Measurements from ENCODE around the gene MYLK. TPM values are rescaled to one million over a fixed set of nuclear protein-coding genes. Genes with fewer than 3 reads are reported as not detected.
"Not testable (repeated sequence)": the region's sequence is repeated elsewhere in the genome, so short reads cannot be mapped to it uniquely, and the experiment has no call there.

The MYLK gene
- total RNA-seq, 4 donors from 2014 or later = 32.0 to 81.2 (median 61.5) TPM

DNA sequence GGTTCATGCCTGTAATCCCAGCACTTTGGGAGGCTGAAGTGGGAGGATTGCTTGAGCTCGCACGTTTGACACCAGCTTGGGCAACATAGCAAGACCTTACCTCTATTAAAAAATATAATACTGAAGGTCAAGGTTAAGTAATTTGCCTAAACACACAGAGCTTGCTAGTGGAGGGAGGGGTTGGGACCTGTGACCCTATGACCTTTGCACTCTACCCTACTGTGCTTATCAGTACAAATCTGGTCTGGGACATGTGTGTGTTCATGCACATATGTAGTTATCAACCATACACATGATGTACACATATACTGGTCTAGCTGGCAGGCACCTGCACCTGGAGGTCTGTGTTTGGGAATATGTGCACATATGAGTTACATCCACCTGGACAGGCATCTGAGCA is 181.4 kb downstream of the MYLK start:
- Histone ChIP-seq H3K27ac (no peak overlapping the region), H3K36me3 (no peaks in the 10 kb centered on the region), H3K4me3 (no peak overlapping the region), H3K9me3 (no peaks in the 10 kb centered on the region), H3K27me3 (no peaks in the 10 kb centered on the region), H3K4me1 (peaks cover 0 to 16% (median 0%) of the 10 kb centered on the region in 4 donors)
- 79 to 92% methylated on average over 2 of the region's 2 CpGs for WGBS, 2 donors
- no peak for DNase-seq (ENCODE audit: low spot score in 2 of 2)
- no peak for TF ChIP-seq EP300 (IDR thresholded peaks at IDR 0.05)
- TF ChIP-seq POLR2A (IDR thresholded peaks at IDR 0.05) = no peak
- TF ChIP-seq, protein P1, sequence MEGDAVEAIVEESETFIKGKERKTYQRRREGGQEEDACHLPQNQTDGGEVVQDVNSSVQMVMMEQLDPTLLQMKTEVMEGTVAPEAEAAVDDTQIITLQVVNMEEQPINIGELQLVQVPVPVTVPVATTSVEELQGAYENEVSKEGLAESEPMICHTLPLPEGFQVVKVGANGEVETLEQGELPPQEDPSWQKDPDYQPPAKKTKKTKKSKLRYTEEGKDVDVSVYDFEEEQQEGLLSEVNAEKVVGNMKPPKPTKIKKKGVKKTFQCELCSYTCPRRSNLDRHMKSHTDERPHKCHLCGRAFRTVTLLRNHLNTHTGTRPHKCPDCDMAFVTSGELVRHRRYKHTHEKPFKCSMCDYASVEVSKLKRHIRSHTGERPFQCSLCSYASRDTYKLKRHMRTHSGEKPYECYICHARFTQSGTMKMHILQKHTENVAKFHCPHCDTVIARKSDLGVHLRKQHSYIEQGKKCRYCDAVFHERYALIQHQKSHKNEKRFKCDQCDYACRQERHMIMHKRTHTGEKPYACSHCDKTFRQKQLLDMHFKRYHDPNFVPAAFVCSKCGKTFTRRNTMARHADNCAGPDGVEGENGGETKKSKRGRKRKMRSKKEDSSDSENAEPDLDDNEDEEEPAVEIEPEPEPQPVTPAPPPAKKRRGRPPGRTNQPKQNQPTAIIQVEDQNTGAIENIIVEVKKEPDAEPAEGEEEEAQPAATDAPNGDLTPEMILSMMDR (IDR thresholded peaks at IDR 0.05) = no peak

DNA sequence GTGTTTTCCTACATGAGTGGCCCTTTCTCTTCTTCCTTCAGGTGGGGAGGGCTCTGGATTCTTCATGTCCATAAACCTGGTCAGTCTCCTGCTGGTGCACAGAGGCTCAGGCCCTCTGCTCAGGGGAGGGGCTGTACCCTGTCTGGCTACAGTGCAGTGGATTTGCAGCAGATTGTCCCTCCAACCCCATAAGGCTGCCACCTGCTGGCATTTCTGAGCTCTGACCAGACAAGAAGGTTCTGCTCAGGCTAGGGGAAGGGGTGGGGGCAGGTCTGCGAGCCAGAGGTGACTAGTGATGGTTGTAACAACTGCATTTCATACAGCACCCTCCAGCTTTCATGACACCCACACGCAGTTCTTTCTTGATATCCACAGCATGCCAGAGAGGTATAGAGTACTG is 182.1 kb downstream of the MYLK start:
- not testable (repeated sequence) for H3K27me3 ChIP-seq; H3K4me3 ChIP-seq; DNase-seq (ENCODE audit: low spot score in 2 of 2); H3K36me3 ChIP-seq; H3K9me3 ChIP-seq; H3K27ac ChIP-seq
- TF ChIP-seq, protein P1 (IDR thresholded peaks at IDR 0.05) = peak; percentile 42 to 62 (median 50)
- 26 to 38% methylated on average over 2 of the region's 2 CpGs for WGBS, 2 donors
- peaks cover 0 to 16% (median 0%) of the 10 kb centered on the region in 4 donors for H3K4me1 ChIP-seq

DNA sequence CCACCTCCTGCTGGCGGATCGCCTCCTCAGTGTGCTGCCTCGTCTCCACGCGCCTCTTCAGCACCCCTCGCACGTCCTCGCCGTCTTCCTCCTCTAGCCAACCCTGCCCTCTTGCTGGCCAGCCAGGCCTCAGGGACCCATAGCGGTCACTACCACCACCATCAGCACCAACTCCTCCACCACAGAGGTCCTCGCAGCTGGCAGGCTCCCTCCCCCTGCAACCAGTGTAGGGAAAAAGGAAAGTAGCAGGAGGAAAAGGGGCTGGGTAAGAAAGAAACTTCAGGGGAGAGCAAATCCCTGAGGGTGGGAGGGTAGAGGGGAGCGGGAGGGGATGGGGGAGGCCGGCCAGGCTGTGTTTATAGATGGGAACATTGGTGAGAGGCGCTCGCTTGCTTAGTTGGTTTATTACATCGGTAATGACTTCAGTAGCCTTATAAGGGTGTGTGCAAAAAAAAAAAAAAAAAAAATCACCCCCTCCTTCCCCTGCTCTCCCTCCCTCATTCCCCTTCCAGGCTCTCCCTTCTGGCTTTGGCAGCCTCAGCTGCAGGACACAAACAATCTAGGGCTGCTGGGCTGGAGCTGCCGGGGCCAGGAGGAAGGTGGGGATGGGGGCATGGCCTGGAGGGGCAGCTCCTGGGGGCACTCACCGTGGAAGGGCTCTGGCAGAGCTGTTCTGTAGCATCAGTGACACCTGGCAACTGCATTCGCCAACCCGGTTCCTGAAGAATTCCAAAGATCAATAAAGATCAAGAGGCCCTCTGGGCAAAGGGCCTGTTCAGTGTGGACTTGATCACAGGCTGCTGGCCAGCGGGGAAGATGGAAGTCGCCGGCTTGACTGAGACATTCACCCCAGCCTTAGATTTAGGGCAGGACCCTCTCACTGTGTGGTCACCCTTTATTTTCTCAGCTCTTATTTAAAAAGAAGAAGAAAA is 183.1 kb downstream of the MYLK start:
- no peak for DNase-seq (ENCODE audit: low spot score in 2 of 2)
- Histone ChIP-seq H3K27me3 (no peaks in the 10 kb centered on the region), H3K4me1 (peaks cover 0 to 25% (median 0%) of the 10 kb centered on the region in 4 donors), H3K27ac (peak overlapping the region; percentile 30 to 77 (median 63)), H3K4me3 (peak overlapping the region; percentile 19 to 46 (median 27)), H3K36me3 (no peaks in the 10 kb centered on the region), H3K9me3 (no peaks in the 10 kb centered on the region)
- TF ChIP-seq EP300 (IDR thresholded peaks at IDR 0.05) (peak in 1 of 2 donors; percentile 22), POLR2A (IDR thresholded peaks at IDR 0.05) (no peak)
- TF ChIP-seq, protein P1 (IDR thresholded peaks at IDR 0.05) = no peak
- WGBS, 2 donors = 64 to 65% methylated on average over 23 of the region's 23 CpGs

DNA sequence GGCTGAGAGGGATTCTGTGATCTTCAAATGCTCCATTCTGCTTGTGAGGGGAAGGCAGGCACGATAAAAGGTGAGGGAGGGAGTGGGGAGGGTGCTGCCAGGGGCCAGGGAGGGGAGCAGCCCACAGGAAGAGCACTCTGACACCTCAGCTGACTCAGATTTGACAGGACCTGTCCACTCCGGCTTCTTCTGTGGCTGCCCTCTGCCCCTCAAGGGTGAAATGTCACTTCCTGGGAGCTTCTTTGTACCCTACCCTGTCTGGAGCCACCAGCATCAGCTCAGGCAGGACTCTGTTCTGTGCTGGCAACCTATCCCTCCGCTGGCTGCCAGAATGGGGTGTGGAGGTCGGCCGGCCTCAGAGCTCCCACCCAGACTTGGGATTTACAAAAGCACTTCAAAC is 185.3 kb downstream of the MYLK start:
- WGBS, 2 donors = 48 to 64% methylated on average over 5 of the region's 5 CpGs
- peaks cover 0 to 41% (median 18%) of the 10 kb centered on the region in 4 donors for H3K4me1 ChIP-seq
- no peak for DNase-seq (ENCODE audit: low spot score in 2 of 2)
- H3K4me3 ChIP-seq = peak overlapping the region; percentile 10 to 46 (median 29)
- no peaks in the 10 kb centered on the region for H3K9me3 ChIP-seq
- no peaks in the 10 kb centered on the region for H3K36me3 ChIP-seq
- H3K27ac ChIP-seq = peak overlapping the region; percentile 15 to 58 (median 50)
- no peaks in the 10 kb centered on the region for H3K27me3 ChIP-seq
- TF ChIP-seq EP300 (IDR thresholded peaks at IDR 0.05) = no peak
- TF ChIP-seq, protein P1 (IDR thresholded peaks at IDR 0.05) = no peak
- no peak for TF ChIP-seq POLR2A (IDR thresholded peaks at IDR 0.05)

DNA sequence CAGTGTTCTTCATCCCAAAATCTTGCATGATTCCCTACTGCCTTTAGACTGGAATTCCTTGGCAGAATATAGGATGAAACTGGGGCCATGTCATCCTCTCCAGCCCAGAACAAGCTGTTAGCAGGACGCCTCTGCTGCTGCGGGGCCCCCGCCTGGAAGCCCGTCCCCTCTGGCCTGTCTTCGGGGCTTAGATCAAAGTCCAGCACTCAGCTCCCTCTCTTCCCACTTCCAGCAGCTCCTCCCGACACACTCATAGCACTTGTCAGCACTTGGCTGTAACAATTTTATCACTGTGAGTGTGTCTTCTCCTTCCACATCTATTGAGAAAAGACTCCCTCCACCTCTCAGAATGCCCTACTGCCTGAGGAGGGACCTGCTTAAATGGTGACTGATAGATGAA is 187.3 kb downstream of the MYLK start:
- H3K9me3 ChIP-seq = no peaks in the 10 kb centered on the region
- H3K4me3 ChIP-seq = peak overlapping the region in 1 of 4 donors; percentile 46
- DNase-seq (ENCODE audit: low spot score in 2 of 2) = no peak
- no peaks in the 10 kb centered on the region for H3K36me3 ChIP-seq
- TF ChIP-seq POLR2A (IDR thresholded peaks at IDR 0.05) (no peak), EP300 (IDR thresholded peaks at IDR 0.05) (no peak)
- WGBS, 2 donors = 65 to 66% methylated on average over 6 of the region's 6 CpGs
- H3K4me1 ChIP-seq = peaks cover 0 to 51% (median 20%) of the 10 kb centered on the region in 4 donors
- peak overlapping the region in 1 of 4 donors; percentile 63 for H3K27ac ChIP-seq
- no peaks in the 10 kb centered on the region for H3K27me3 ChIP-seq

Measured in tibial nerve (tissue), 4 donors.